HG02884 (cell line): ENCODE data around the gene OPA1.

Source experiments
- ATAC-seq: cut with Tn5 transposase; IDR thresholded peaks from one replicate; pipeline ENCODE4 v1.9.1; 2021; ENCODE audit warnings: mild to moderate bottlenecking, moderate library complexity; ENCODE audit not compliant: unreplicated experiment

OPA1 gene

GRCh38 chr3:193732827-193733226, 139.8 kb downstream of the OPA1 start:
- no peak for ATAC-seq

GRCh38 chr3:193734737-193735366, 141.8 kb downstream of the OPA1 start:
- no peak for ATAC-seq

GRCh38 chr3:193735850-193736249, 142.8 kb downstream of the OPA1 start:
- no peak for ATAC-seq

- ATAC-seq: no peak
Measured at GRCh38 chr3:193736616-193737015, 143.6 kb downstream of the OPA1 start.

- no peak for ATAC-seq
Measured at GRCh38 chr3:193737191-193737751, 144.3 kb downstream of the OPA1 start.

- peak; percentile 77 for ATAC-seq
Measured at GRCh38 chr3:193742628-193743027, 149.6 kb downstream of the OPA1 start.

GRCh38 chr3:193743702-193744047, 150.7 kb downstream of the OPA1 start:
- ATAC-seq: peak; percentile 60

GRCh38 chr3:193744048-193744821, 151.2 kb downstream of the OPA1 start:
- ATAC-seq: no peak

GRCh38 chr3:193744822-193745684, 152.0 kb downstream of the OPA1 start:
- ATAC-seq: no peak

GRCh38 chr3:193746832-193747231, 153.8 kb downstream of the OPA1 start:
- no peak for ATAC-seq
